ENCODE data around the gene FUT9. TPM values are rescaled to one million over a fixed set of nuclear protein-coding genes. Genes with fewer than 3 reads are reported as not detected.
"Not testable (repeated sequence)": the region's sequence is repeated elsewhere in the genome, so short reads cannot be mapped to it uniquely, and the experiment has no call there.

Gene FUT9
- total and polyA plus RNA-seq, 10 of the 15 experiments (the other 5 are each of a cell fraction or from before 2014, with no cell fraction given) = not detected

GRCh38 chr6:96257751-96258150 is 242.0 kb downstream of the FUT9 start (continued):
- TF ChIP-seq, protein P1, sequence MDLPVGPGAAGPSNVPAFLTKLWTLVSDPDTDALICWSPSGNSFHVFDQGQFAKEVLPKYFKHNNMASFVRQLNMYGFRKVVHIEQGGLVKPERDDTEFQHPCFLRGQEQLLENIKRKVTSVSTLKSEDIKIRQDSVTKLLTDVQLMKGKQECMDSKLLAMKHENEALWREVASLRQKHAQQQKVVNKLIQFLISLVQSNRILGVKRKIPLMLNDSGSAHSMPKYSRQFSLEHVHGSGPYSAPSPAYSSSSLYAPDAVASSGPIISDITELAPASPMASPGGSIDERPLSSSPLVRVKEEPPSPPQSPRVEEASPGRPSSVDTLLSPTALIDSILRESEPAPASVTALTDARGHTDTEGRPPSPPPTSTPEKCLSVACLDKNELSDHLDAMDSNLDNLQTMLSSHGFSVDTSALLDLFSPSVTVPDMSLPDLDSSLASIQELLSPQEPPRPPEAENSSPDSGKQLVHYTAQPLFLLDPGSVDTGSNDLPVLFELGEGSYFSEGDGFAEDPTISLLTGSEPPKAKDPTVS (IDR thresholded peaks at IDR 0.05; ENCODE audit: low read depth, low read length) = no peak
- TF ChIP-seq CEBPB (IDR thresholded peaks at IDR 0.05; ENCODE audit: borderline replicate concordance in 1 of 2, low read depth in 2 of 2, low read length in 2 of 2) = no peak

DNA sequence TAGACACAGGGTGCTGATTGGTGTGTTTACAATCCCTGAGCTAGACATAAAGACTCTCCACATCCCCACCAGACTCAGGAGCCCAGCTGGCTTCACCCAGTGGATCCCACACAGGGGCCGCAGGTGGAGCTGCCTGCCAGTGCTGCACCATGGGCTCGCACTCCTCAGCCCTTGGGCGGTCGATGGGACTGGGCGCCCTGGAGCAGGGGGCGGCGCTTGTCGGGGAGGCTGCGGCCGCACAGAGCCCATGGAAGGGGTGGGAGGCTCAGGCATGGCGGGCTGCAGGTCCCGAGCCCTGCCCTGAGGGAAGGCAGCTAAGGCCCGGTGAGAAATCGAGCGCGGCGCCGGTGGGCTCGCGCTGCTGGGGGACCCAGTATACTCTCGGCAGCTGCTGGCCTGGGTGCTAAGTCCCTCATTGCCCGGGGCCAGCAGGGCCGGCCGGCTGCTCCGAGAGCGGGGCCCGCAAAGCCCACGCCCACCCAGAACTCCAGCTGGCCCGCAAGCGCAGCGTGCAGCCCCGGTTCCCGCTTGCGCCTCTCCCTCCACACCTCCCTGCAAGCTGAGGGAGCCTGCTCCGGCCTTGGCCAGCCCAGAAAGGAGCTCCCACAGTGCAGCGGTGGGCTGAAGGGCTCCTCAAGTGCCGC is 245.1 kb downstream of the FUT9 start:
- ATAC-seq; H3K27ac ChIP-seq (ENCODE audit: control insufficient read depth, insufficient read depth); CTCF ChIA-PET; H2AFZ ChIP-seq (ENCODE audit: control insufficient read depth, low read depth, low read length); POLR2A ChIA-PET; H3K9me3 ChIP-seq (replicated peaks; ENCODE audit: control insufficient read depth, insufficient read depth, low read length); in situ Hi-C loops (cut with MboI); BruUV-seq (replicated peaks); H3K4me3 ChIP-seq; H3K4me1 ChIP-seq (ENCODE audit: control insufficient read depth, insufficient read depth, low read length); DNase-seq (ENCODE audit: low read depth, low spot score); H3K9ac ChIP-seq (ENCODE audit: control insufficient read depth, insufficient read depth, low read length); SMC1A ChIA-PET (ENCODE audit: uncharacterized antibody, unreplicated experiment); H4K20me1 ChIP-seq (ENCODE audit: control insufficient read depth, insufficient read depth); RAD21 ChIA-PET (ENCODE audit: unreplicated experiment); H3K4me2 ChIP-seq (ENCODE audit: control insufficient read depth, insufficient read depth); FAIRE-seq; H3K79me2 ChIP-seq (ENCODE audit: control insufficient read depth, insufficient read depth, low read length); H3K27me3 ChIP-seq (replicated peaks in 1 of 2; ENCODE audit: control insufficient read depth in 2 of 2, insufficient read depth in 2 of 2, low read length in 1 of 2); H3K36me3 ChIP-seq (ENCODE audit: control insufficient read depth in 2 of 2, insufficient read depth in 2 of 2, low read length in 1 of 2); intact Hi-C loops (cut with micrococcal nuclease; ENCODE audit: unreplicated experiment): not testable (repeated sequence)
- 63% methylated on average over 25 of the region's 37 CpGs for WGBS (ENCODE audit: insufficient coverage, insufficient replicate concordance, low lambda C conversion rate, missing lambda C conversion rate)

Data from GM12878 (cell line).